SK-MEL-5 (cell line): ENCODE measurements around the gene SHISA6. TPM values are rescaled to one million over a fixed set of nuclear protein-coding genes. Genes with fewer than 3 reads are reported as not detected.

Experiments used
- DNase-seq: peaks from one replicate; pipeline ENCODE4 v3.0.0-alpha.2; 2016; ENCODE audit warnings: low read depth, low spot score
- in situ Hi-C: cut with HindIII; loops from 2 replicates; pipeline ENCODE4 v1.10.0; 2016; ENCODE audit warnings: low sequenced_read_pairs, high pct_unique_total_duplicates, low pct_unique_long_range_greater_than_20kb
- total RNA-seq: library from RNA; depleted of rRNA; stranded (reverse); fragments of >200 nt; shearing (Covaris generic); gene quantifications from 2 replicates; pipeline ENCODE4 v1.2.3, GENCODE V29; 2014

The SHISA6 gene
- total RNA-seq, 1 experiment from 2014 or later, result not detected

- in situ Hi-C loops, result no loop called here
- DNase-seq, result no peak
These were observed 137.5 kb downstream of the SHISA6 start for GRCh38 chr17:11378506-11378905.

- in situ Hi-C loops, result no loop called here
- no peak for DNase-seq
These were observed 139.7 kb downstream of the SHISA6 start for GRCh38 chr17:11380761-11381160.

GRCh38 chr17:11383157-11383556 is 142.1 kb downstream of the SHISA6 start:
- DNase-seq, result no peak
- in situ Hi-C loops, result no loop called here

GRCh38 chr17:11384131-11384530 is 143.1 kb downstream of the SHISA6 start:
- in situ Hi-C loops, result no loop called here
- no peak for DNase-seq

GRCh38 chr17:11387610-11388009 is 146.6 kb downstream of the SHISA6 start:
- no peak for DNase-seq
- in situ Hi-C loops, result no loop called here

GRCh38 chr17:11388054-11388453 is 147.0 kb downstream of the SHISA6 start:
- in situ Hi-C loops, result no loop called here
- DNase-seq, result no peak

- in situ Hi-C loops, result no loop called here
These were observed 148.6 kb downstream of the SHISA6 start for GRCh38 chr17:11389583-11389982.

GRCh38 chr17:11391134-11391533 is 150.1 kb downstream of the SHISA6 start:
- DNase-seq, result peak; percentile 11
- in situ Hi-C loops, result no loop called here

More at GRCh38 chr17:11389583-11389982, 148.6 kb downstream of the SHISA6 start:
- DNase-seq, result no peak

GRCh38 chr17:11404431-11405276 is 163.6 kb downstream of the SHISA6 start:
- in situ Hi-C loops, result no loop called here
- no peak for DNase-seq

- in situ Hi-C loops, result no loop called here
- DNase-seq, result no peak
These were observed 165.7 kb downstream of the SHISA6 start for GRCh38 chr17:11406716-11407115.

- DNase-seq, result no peak
- in situ Hi-C loops, result no loop called here
These were observed 171.6 kb downstream of the SHISA6 start for GRCh38 chr17:11412654-11413053.

- DNase-seq, result no peak
- in situ Hi-C loops, result no loop called here
These were observed 177.3 kb downstream of the SHISA6 start for GRCh38 chr17:11418342-11418741.

GRCh38 chr17:11430751-11431150 is 189.7 kb downstream of the SHISA6 start:
- DNase-seq, result no peak
- in situ Hi-C loops, result no loop called here

GRCh38 chr17:11438673-11439072 is 197.7 kb downstream of the SHISA6 start:
- no peak for DNase-seq
- in situ Hi-C loops, result no loop called here

GRCh38 chr17:11441004-11441403 is 200.0 kb downstream of the SHISA6 start:
- no peak for DNase-seq
- in situ Hi-C loops, result no loop called here

GRCh38 chr17:11446316-11446715 is 205.3 kb downstream of the SHISA6 start:
- DNase-seq, result no peak
- in situ Hi-C loops, result no loop called here

GRCh38 chr17:11454096-11454495 is 213.1 kb downstream of the SHISA6 start:
- no peak for DNase-seq
- in situ Hi-C loops, result no loop called here

- DNase-seq, result no peak
- in situ Hi-C loops, result no loop called here
These were observed 217.3 kb downstream of the SHISA6 start for GRCh38 chr17:11458279-11458678.

GRCh38 chr17:11459861-11460331 is 218.9 kb downstream of the SHISA6 start:
- DNase-seq, result no peak
- in situ Hi-C loops, result no loop called here
